Spleen (tissue), 7 donors: Measurements from ENCODE around the gene FLACC1.

ENCODE experiments used
- CTCF ChIP-seq, 11 experiments: fragments of 200-600 bp in 7 of 11; fragments of 450-650 bp in 4 of 11; sonication (generic) in 4 of 11; IDR thresholded peaks in 8 of 11; conservative IDR thresholded peaks in 3 of 11; 1 replicate in 7 of 11; 2 replicates in 4 of 11; pipeline versions ENCODE4 v1.4.0 to v1.8.0; 2016 to 2021; ENCODE audit warnings: antibody characterized with exemption in 11 of 11, inconsistent platforms in 4 of 11, mild to moderate bottlenecking in 1 of 11
- POLR2AphosphoS5 ChIP-seq, 3 donors: sonication (generic); formaldehyde crosslinking; IDR thresholded peaks; one replicate each; pipeline ENCODE4 v1.5.1; 2017; ENCODE audit warnings: antibody characterized with exemption in 3 of 3
- donor health status: DM: no; HTN: no; CAD: no; lungs with moderate emphysema.
- donor health status: DM: no; HTN: no; CAD: no.
- donor health status: DM: no; HTN: no; CAD: no.

DNA sequence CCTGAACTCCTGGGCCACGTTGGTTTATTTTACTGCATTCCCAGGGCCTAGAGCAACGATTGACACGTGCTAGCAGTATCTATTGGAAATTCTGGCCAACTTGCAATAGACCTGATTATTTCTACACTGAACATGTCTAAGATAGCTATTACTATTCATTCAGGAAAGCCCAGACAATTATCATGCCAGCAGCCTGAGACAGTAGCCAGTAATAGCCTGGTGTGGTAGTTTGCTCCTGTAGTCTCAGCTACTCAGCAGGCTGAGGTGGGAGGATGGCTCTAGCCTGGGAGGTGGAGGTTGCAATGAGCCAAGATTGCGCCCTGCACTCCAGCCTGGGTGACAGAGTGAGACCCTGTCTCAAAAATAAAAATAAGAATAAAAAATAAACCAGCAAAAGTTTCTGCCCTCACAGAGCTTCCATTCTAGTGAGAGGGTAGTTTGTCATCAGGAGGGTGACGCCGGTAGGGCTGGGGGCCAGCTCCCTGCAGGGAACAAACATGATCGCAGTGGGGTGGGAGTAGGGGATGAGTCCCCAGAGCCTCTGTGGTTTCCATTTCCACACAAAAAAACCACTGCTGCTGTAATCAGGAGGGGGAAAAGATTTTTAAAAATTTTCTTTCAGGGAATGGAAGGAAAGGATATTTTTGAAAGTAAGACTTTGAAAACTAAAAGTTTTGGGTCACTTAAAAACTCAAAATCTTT is 92.5 kb downstream of the FLACC1 start:
- no peak for TF ChIP-seq POLR2AphosphoS5 (IDR thresholded peaks at IDR 0.05)
- no peak for TF ChIP-seq CTCF (IDR thresholded peaks at IDR 0.05 in 8 of 11, conservative IDR thresholded peaks at IDR 0.05 in 3 of 11)
